NCI-H2227 (cell line): ENCODE measurements around the gene TCF7L2.

Experiments used
- DNase-seq: peaks from one replicate; lab custom pipeline; 2025; ENCODE audit not compliant: unreplicated experiment; lab: John Stamatoyannopoulos, UW

TCF7L2 gene

GRCh38 chr10:113175756-113176651 is 226.0 kb downstream of the TCF7L2 start:
- no peak for DNase-seq

GRCh38 chr10:113176652-113177155 is 226.7 kb downstream of the TCF7L2 start:
- DNase-seq: no peak

GRCh38 chr10:113177156-113177935 is 227.3 kb downstream of the TCF7L2 start:
- no peak for DNase-seq

- DNase-seq: no peak
These were observed 227.9 kb downstream of the TCF7L2 start for GRCh38 chr10:113177936-113178335.

- no peak for DNase-seq
These were observed 228.7 kb downstream of the TCF7L2 start for GRCh38 chr10:113178771-113179170.

GRCh38 chr10:113179265-113179664 is 229.2 kb downstream of the TCF7L2 start:
- DNase-seq: no peak

- no peak for DNase-seq
These were observed 229.9 kb downstream of the TCF7L2 start for GRCh38 chr10:113179966-113180365.

GRCh38 chr10:113180401-113181154 is 230.5 kb downstream of the TCF7L2 start:
- DNase-seq: no peak

GRCh38 chr10:113182154-113182553 is 232.1 kb downstream of the TCF7L2 start:
- DNase-seq: no peak

GRCh38 chr10:113183573-113183972 is 233.5 kb downstream of the TCF7L2 start:
- no peak for DNase-seq

- no peak for DNase-seq
These were observed 237.2 kb downstream of the TCF7L2 start for GRCh38 chr10:113187063-113187777.

GRCh38 chr10:113199459-113199858 is 249.4 kb downstream of the TCF7L2 start:
- DNase-seq: no peak

GRCh38 chr10:113202011-113202410 is 252.0 kb downstream of the TCF7L2 start:
- DNase-seq: no peak

GRCh38 chr10:113207924-113208323 is 257.9 kb downstream of the TCF7L2 start:
- no peak for DNase-seq

- no peak for DNase-seq
These were observed 263.0 kb downstream of the TCF7L2 start for GRCh38 chr10:113213035-113213434.

GRCh38 chr10:113214331-113214730 is 264.3 kb downstream of the TCF7L2 start:
- DNase-seq: no peak

GRCh38 chr10:113216102-113216501 is 266.1 kb downstream of the TCF7L2 start:
- DNase-seq: no peak
